SK-N-MC (cell line): ENCODE results near the gene NEMP2.

Experiments used
- DNase-seq: peaks from one replicate; pipeline ENCODE4 v3.0.0-alpha.2; 2011; ENCODE audit warnings: low read depth, low spot score
- H3K27ac ChIP-seq: fragments of 200-600 bp; sonication (generic); 2 replicates; pipeline ENCODE4 v1.5.1; 2016; ENCODE audit warnings: mixed run types
- H3K36me3 ChIP-seq: fragments of 200-600 bp; sonication (generic); 2 replicates; pipeline ENCODE4 v1.6.1; 2017; ENCODE audit warnings: antibody characterized with exemption, low read length, mixed read lengths; ENCODE audit not compliant: insufficient read depth
- H3K4me3 ChIP-seq: fragments of 200-600 bp; sonication (generic); 2 replicates; pipeline ENCODE4 v1.5.1; 2016
- H3K9ac ChIP-seq: fragments of 200-600 bp; sonication (generic); 2 replicates; pipeline ENCODE4 v1.8.0; 2017; ENCODE audit warnings: mixed run types, mixed read lengths; ENCODE audit not compliant: insufficient read length
- H3K9me3 ChIP-seq: fragments of 200-600 bp; sonication (generic); 2 replicates; pipeline ENCODE4 v1.6.1; 2017; ENCODE audit warnings: low read depth, mild to moderate bottlenecking, antibody characterized with exemption, low read length, moderate library complexity, mixed read lengths
- EZH2 ChIP-seq: fragments of 200-600 bp; sonication (generic); IDR thresholded peaks from one replicate; pipeline ENCODE4 v1.6.1; 2017; ENCODE audit warnings: antibody characterized with exemption
- FOXP2 ChIP-seq: optimal IDR thresholded peaks from 2 replicates; pipeline ENCODE3; 2011; ENCODE audit warnings: mild to moderate bottlenecking, moderate library complexity; ENCODE audit not compliant: insufficient read depth; ENCODE audit errors: extremely low read length, control extremely low read depth
- POLR2AphosphoS5 ChIP-seq: IDR thresholded peaks from 2 replicates; pipeline ENCODE4 v1.6.1; 2012; ENCODE audit warnings: mild to moderate bottlenecking, low read depth, low read length, borderline replicate concordance

The NEMP2 gene

DNA sequence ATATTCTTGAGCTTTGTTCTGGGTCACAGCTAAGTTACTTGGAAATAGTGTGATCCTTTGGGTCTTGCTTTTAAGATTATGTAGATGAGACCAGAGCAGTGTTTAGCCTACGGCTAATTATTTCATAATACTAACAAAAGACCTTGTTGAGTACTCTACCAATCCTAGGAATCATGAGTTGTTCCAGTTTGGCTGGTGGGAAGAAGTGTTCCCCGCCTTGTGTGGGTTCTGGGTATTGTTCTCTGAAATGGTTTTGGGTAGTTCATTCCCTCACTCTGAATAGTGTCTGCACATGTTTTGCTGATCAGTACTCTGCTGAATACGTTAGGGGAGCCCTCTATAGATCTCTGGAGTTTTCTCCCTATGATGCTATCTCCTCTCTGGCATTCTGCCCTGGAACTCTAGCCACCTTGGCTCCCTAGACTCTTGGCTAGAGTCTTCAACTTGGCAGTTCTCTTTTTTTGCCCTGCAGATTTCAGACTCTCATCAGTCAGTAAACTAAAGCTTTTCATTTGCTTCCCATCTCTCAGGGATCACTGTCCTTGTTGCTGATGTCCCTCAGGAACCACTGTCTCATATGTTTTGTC lies 48.4 kb downstream of the NEMP2 start:
- DNase-seq, result no peak
- Histone ChIP-seq H3K9me3 (no peaks in the 10 kb centered on the region), H3K9ac (no peak overlapping the region), H3K36me3 (peaks cover 14% of the 10 kb centered on the region), H3K4me3 (no peak overlapping the region), H3K27ac (no peak overlapping the region)
- TF ChIP-seq EZH2 (no peak), POLR2AphosphoS5 (no peak), FOXP2 (no peak)

DNA sequence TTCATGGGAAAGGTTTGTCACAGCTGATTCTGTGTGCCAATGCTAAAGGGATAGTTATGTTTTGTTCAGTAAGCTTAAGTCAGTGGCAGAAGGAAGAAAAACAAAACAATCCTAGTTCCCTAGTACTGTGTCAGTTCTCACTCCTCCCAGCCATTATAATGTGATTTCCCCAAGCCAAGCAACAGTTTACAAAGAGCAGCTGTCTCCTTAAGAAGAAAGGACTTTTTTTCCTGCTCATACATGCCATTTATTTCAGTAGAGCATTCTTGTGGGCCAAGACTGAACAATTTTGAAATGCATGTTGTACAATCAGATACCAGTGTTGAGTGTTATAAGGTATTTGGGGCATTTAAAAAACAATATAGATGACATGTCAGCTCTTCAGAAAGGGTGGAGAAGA lies 52.1 kb downstream of the NEMP2 start:
- DNase-seq, result no peak
- Histone ChIP-seq H3K9ac (no peak overlapping the region), H3K27ac (no peak overlapping the region), H3K9me3 (no peaks in the 10 kb centered on the region), H3K36me3 (no peaks in the 10 kb centered on the region), H3K4me3 (no peak overlapping the region)
- TF ChIP-seq POLR2AphosphoS5, result no peak
- no peak for TF ChIP-seq EZH2
- TF ChIP-seq FOXP2, result no peak

DNA sequence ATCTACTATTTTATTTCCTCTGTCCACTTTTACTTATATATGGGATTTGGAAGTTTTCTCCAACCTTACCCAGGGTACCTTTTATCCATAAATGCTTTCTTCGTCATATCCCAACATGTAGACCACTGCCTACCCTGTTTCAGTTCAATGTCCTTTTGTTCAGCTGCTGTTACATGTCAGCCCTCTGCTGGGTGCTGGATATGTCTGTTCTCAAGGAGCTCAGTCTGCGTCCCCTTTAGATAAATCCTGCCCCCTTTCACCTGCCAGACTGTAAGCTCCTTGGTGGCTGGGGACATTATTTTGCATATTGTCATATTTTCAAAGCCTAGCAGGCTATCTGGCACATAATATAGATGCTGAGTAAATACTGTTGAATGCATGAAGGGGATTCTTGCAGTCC lies 53.2 kb downstream of the NEMP2 start:
- TF ChIP-seq EZH2, result no peak
- TF ChIP-seq POLR2AphosphoS5, result no peak
- TF ChIP-seq FOXP2, result no peak

DNA sequence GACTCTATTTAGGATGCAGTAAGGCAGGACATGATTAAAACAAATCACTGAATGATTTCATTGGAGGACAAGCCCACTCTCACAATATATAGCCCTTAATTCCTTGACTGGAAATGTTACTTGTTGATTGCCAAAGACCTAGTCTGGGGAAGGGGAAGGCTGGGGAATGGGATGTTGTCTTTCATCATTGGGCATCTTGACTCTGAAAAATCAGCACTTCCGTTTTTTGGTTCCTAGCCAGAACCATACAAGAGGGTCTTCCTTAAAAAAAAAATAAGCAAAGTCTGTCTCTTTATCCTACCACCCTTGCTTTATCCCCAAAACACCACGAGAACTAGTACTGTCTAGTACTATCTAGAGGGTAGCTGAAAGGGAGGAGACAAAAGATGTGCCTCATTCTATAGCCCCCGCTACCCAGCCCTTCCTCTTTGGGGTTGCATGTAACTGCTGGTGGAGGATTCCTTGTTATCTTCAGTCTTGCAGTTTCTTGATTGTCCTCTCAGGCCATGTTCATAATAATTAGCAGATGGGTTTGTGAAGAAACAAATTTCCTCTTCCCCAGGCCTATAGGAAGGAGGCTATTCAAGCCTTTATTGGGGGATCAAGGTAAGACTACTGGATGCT lies 55.8 kb downstream of the NEMP2 start:
- Histone ChIP-seq H3K36me3 (no peaks in the 10 kb centered on the region), H3K4me3 (no peak overlapping the region), H3K27ac (no peak overlapping the region), H3K9me3 (no peaks in the 10 kb centered on the region), H3K9ac (no peak overlapping the region)
- no peak for DNase-seq
- TF ChIP-seq POLR2AphosphoS5 (no peak), FOXP2 (no peak), EZH2 (no peak)

More for the DNA sequence above, 53.2 kb downstream of the NEMP2 start:
- no peaks in the 10 kb centered on the region for H3K36me3 ChIP-seq
- H3K4me3 ChIP-seq, result no peak overlapping the region
- H3K27ac ChIP-seq, result no peak overlapping the region
- no peak for DNase-seq
- H3K9ac ChIP-seq, result no peak overlapping the region
- no peaks in the 10 kb centered on the region for H3K9me3 ChIP-seq

GRCh38 chr2:190477661-190478454 lies 56.7 kb downstream of the NEMP2 start:
- H3K9ac ChIP-seq, result no peak overlapping the region
- H3K36me3 ChIP-seq, result no peaks in the 10 kb centered on the region
- no peak overlapping the region; the same call in 1 of the 2 replicates for H3K27ac ChIP-seq
- H3K4me3 ChIP-seq, result no peak overlapping the region
- no peak for DNase-seq
- TF ChIP-seq POLR2AphosphoS5 (no peak), EZH2 (no peak), FOXP2 (no peak)
- H3K9me3 ChIP-seq, result no peaks in the 10 kb centered on the region

DNA sequence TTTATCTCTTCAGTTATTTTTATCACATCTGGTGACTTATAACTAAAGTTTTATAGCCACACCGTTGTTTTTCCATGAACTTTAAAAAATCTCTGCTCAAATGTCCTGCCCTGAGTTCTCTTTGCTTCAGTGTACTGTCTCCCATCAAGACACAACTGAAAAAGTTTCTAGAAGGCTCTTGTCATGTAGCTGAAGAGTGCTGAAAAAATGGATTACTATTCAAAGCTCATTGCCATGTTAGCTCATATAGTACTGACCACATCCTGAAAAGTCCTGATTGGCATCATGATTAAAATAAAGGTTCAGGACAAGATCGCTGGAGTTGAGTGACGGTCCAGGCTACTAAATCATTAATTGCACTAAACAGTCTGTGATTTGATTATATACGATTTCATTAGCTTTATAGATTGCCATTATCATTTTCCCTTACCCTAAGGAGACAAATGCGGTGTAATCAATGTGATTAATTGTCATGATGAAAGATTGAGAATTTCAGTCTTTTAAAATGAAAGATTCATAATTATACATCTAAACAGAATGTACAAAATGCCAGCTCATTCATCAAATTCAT lies 64.2 kb downstream of the NEMP2 start:
- DNase-seq, result no peak
- peak overlapping the region; percentile 98 for H3K27ac ChIP-seq
- no peaks in the 10 kb centered on the region; the same call in 1 of the 2 replicates for H3K9me3 ChIP-seq
- peak overlapping the region; percentile 50 for H3K4me3 ChIP-seq
- TF ChIP-seq FOXP2 (no peak), POLR2AphosphoS5 (no peak), EZH2 (no peak)
- H3K9ac ChIP-seq, result peak overlapping the region; percentile 22
- H3K36me3 ChIP-seq, result peaks cover 8% of the 10 kb centered on the region; the same call in 1 of the 2 replicates

GRCh38 chr2:190469771-190470170 lies 64.8 kb downstream of the NEMP2 start:
- no peak for DNase-seq
- Histone ChIP-seq H3K36me3 (peaks cover 8% of the 10 kb centered on the region; the same call in 1 of the 2 replicates), H3K4me3 (peak overlapping the region; percentile 50), H3K27ac (peak overlapping the region; percentile 98), H3K9me3 (no peaks in the 10 kb centered on the region; the same call in 1 of the 2 replicates), H3K9ac (no peak overlapping the region)
- TF ChIP-seq EZH2 (no peak), POLR2AphosphoS5 (no peak), FOXP2 (no peak)
